ENCODE data around the gene PLA2G6. TPM values are rescaled to one million over a fixed set of nuclear protein-coding genes. Genes with fewer than 3 reads are reported as not detected.

PLA2G6 gene
- total RNA-seq, 4 donors from 2014 or later, result 4.4 to 30.5 (median 22.0) TPM

DNA sequence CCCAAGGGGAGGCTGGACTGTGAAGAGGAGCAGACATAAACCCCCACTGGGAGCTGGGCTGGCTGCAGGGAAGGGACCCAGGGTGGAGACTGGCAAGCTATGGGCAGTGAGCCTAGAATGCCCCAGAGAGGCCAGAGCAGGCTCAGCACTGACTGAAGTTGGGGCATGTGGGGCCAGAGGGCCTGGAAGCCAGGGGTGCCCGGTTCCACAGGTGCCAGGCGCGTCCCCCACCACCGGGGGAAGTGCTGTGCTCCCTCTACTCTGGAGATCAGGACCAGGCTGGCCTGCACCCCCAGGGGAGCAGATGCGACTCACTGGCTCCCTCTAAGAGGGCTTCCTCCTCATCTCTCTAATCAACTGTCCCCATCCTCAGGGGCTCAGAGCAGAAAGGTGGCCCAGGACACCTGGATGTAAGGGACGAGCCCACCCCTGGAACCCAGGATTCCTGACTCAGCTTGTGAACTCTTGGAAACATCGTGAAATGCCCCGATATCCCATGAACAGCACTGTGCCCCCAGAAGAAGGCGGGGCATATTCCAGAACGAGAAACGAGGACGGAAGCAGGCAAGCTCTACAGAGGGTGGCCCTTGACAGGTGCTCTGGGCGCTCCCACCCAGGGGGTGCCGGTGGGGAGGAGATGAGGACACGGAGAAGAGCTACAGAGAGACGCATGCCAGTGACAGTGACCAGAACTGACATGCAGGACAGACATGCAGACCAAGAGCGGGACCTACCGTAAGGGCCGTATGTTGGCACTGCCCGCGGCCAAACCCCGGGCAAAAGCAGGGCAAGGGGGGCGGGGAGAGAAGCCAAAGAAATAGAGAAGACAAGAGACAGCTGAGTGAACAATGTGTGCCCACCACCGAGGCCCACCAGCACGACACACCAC is 40.5 kb upstream of the PLA2G6 start:
- peaks cover 0 to 33% (median 24%) of the 10 kb centered on the region in 3 donors for H3K4me1 ChIP-seq
- peak overlapping the region in 1 of 4 donors; percentile 91 for H3K27ac ChIP-seq
- H3K4me3 ChIP-seq, result no peak overlapping the region
- no peaks in the 10 kb centered on the region for H3K27me3 ChIP-seq
- no peak for ATAC-seq
- no peaks in the 10 kb centered on the region for H3K9me3 ChIP-seq
- 91 to 94% methylated on average over 11 to 14 of the region's 25 CpGs for WGBS, 2 donors (ENCODE audit: low coverage in 1 of 2)
- H3K36me3 ChIP-seq, result peaks cover 0 to 70% of the 10 kb centered on the region in 2 donors
- TF ChIP-seq, protein P1, sequence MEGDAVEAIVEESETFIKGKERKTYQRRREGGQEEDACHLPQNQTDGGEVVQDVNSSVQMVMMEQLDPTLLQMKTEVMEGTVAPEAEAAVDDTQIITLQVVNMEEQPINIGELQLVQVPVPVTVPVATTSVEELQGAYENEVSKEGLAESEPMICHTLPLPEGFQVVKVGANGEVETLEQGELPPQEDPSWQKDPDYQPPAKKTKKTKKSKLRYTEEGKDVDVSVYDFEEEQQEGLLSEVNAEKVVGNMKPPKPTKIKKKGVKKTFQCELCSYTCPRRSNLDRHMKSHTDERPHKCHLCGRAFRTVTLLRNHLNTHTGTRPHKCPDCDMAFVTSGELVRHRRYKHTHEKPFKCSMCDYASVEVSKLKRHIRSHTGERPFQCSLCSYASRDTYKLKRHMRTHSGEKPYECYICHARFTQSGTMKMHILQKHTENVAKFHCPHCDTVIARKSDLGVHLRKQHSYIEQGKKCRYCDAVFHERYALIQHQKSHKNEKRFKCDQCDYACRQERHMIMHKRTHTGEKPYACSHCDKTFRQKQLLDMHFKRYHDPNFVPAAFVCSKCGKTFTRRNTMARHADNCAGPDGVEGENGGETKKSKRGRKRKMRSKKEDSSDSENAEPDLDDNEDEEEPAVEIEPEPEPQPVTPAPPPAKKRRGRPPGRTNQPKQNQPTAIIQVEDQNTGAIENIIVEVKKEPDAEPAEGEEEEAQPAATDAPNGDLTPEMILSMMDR (IDR thresholded peaks at IDR 0.05), result no peak
- TF ChIP-seq POLR2A (IDR thresholded peaks at IDR 0.05) (no peak), EP300 (IDR thresholded peaks at IDR 0.05) (no peak), POLR2AphosphoS5 (IDR thresholded peaks at IDR 0.05) (no peak)

DNA sequence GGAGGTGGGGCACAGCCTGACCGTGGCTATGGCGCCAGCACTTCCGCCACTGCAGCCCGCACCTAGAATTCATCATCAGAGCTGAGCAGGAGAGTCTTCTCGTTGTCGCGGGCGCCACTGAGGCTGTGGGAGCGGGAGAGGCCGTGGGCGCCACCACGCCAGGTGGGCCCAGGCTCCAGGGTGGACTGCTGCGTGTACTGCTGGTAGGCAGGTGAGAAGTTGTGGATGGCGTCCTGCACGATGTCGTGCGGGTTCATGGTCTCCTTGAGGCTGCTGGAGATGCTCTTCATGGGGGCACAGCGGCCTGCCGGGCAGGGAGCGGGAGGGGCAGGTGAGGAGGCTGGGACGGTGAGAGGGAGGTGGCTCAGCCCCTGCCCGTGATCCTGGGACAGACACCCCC is 39.8 kb upstream of the PLA2G6 start:
- peaks cover 0 to 33% (median 24%) of the 10 kb centered on the region in 3 donors for H3K4me1 ChIP-seq
- H3K36me3 ChIP-seq, result peaks cover 0 to 67% of the 10 kb centered on the region in 2 donors

GRCh38 chr22:38220653-38221386 is 39.2 kb upstream of the PLA2G6 start:
- H3K27me3 ChIP-seq, result no peaks in the 10 kb centered on the region
- no peak for ATAC-seq
- no peak for TF ChIP-seq POLR2AphosphoS5 (IDR thresholded peaks at IDR 0.05)
- TF ChIP-seq, protein P1 (IDR thresholded peaks at IDR 0.05), result no peak
- TF ChIP-seq POLR2A (IDR thresholded peaks at IDR 0.05), result no peak
- no peak for TF ChIP-seq EP300 (IDR thresholded peaks at IDR 0.05)
- H3K4me1 ChIP-seq, result peaks cover 0 to 33% (median 24%) of the 10 kb centered on the region in 3 donors
- WGBS, 2 donors (ENCODE audit: low coverage in 1 of 2), result 100% methylated on average over 2 to 4 of the region's 22 CpGs
- H3K9me3 ChIP-seq, result no peaks in the 10 kb centered on the region
- H3K27ac ChIP-seq, result peak overlapping the region in 3 of 4 donors; percentile 84 to 91 (median 89)
- no peak overlapping the region for H3K4me3 ChIP-seq
- H3K36me3 ChIP-seq, result peaks cover 0 to 67% of the 10 kb centered on the region in 2 donors

More for the DNA sequence above, 39.8 kb upstream of the PLA2G6 start:
- peak overlapping the region in 3 of 4 donors; percentile 84 to 91 (median 89) for H3K27ac ChIP-seq
- H3K27me3 ChIP-seq, result no peaks in the 10 kb centered on the region
- ATAC-seq, result no peak
- no peaks in the 10 kb centered on the region for H3K9me3 ChIP-seq
- TF ChIP-seq, protein P1 (IDR thresholded peaks at IDR 0.05), result no peak
- TF ChIP-seq POLR2A (IDR thresholded peaks at IDR 0.05), result no peak
- TF ChIP-seq POLR2AphosphoS5 (IDR thresholded peaks at IDR 0.05), result no peak
- TF ChIP-seq EP300 (IDR thresholded peaks at IDR 0.05), result no peak
- WGBS, 2 donors (ENCODE audit: low coverage in 1 of 2), result 94% methylated on average over 3 of the region's 22 CpGs; no CpG with 5 or more reads in 1 of the 2 donors
- no peak overlapping the region for H3K4me3 ChIP-seq

DNA sequence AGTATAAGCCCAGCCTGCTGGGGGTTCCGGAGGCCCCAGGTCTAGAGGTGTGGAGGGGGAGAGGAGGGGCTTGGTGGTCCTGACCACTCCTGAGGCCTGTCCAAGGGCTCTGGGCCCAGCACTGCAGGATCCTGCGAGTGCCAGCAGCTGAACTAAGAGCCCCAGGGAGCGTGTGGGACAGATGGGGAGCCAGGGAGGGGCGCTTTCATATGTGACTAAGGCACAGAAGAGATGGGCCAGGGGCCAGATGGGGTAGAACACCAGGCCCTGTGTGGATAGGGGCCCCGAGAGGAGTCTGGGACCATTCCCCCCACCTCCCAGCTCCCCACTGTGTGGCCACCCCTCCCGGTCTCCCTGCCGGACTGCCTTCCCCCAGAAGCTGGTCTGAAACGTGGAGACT is 38.5 kb upstream of the PLA2G6 start:
- WGBS, 2 donors (ENCODE audit: low coverage in 1 of 2), result no CpG with 5 or more reads among the region's 8 CpGs
- TF ChIP-seq, protein P1 (IDR thresholded peaks at IDR 0.05), result no peak
- TF ChIP-seq POLR2AphosphoS5 (IDR thresholded peaks at IDR 0.05) (no peak), EP300 (IDR thresholded peaks at IDR 0.05) (no peak), POLR2A (IDR thresholded peaks at IDR 0.05) (no peak)
- Histone ChIP-seq H3K4me3 (no peak overlapping the region), H3K27me3 (no peaks in the 10 kb centered on the region), H3K27ac (peak overlapping the region; percentile 12 to 91 (median 86)), H3K9me3 (no peaks in the 10 kb centered on the region), H3K4me1 (peaks cover 0 to 33% (median 24%) of the 10 kb centered on the region in 3 donors), H3K36me3 (peaks cover 0 to 67% of the 10 kb centered on the region in 2 donors)
- ATAC-seq, result no peak
